SU-DHL-6 (cell line): ENCODE data around the gene GRK3.
"Not testable (repeated sequence)": the region's sequence is repeated elsewhere in the genome, so short reads cannot be mapped to it uniquely, and the experiment has no call there.

Source experiments
- H2AFZ ChIP-seq: fragments of 200-600 bp; sonication (generic); 2 replicates; pipeline ENCODE4 v1.6.1; 2014; ENCODE audit warnings: low read depth, mild to moderate bottlenecking, moderate library complexity, mixed read lengths, antibody characterized with exemption, low read length; ENCODE audit not compliant: severe bottlenecking
- H3F3A ChIP-seq: fragments of 200-600 bp; shearing (Covaris generic); 2 replicates; pipeline ENCODE4 v1.6.0; 2016; ENCODE audit warnings: antibody characterized with exemption, mild to moderate bottlenecking; ENCODE audit not compliant: insufficient read depth
- H3K27ac ChIP-seq: fragments of 200-600 bp; sonication (generic); 2 replicates; pipeline ENCODE4 v1.5.1; 2016; ENCODE audit warnings: low read depth, mild to moderate bottlenecking, low read length, moderate library complexity, mixed read lengths
- H3K27me3 ChIP-seq: fragments of 200-600 bp; sonication (generic), shearing (Covaris generic); 2 replicates; pipeline ENCODE4 v1.6.0; 2014; ENCODE audit warnings: mild to moderate bottlenecking, low read length
- H3K36me3 ChIP-seq: fragments of 200-600 bp; sonication (generic); 2 replicates; pipeline ENCODE4 v1.6.1; 2014; ENCODE audit warnings: mild to moderate bottlenecking, low read length, mixed read lengths
- H3K4me2 ChIP-seq: fragments of 300-600, 200-600 bp; shearing (Covaris generic), sonication (generic); 2 replicates; pipeline ENCODE4 v1.6.0; 2014; ENCODE audit warnings: low read length, low read depth, mild to moderate bottlenecking; ENCODE audit not compliant: poor library complexity, severe bottlenecking
- H3K4me3 ChIP-seq: fragments of 200-600 bp; sonication (generic); 2 replicates; pipeline ENCODE4 v1.5.1; 2014; ENCODE audit warnings: antibody characterized with exemption, low read length, mild to moderate bottlenecking, mixed read lengths; ENCODE audit not compliant: insufficient read depth, poor library complexity, severe bottlenecking
- H3K79me2 ChIP-seq: fragments of 200-600 bp; sonication (generic); 2 replicates; pipeline ENCODE4 v1.6.1; 2014; ENCODE audit warnings: mild to moderate bottlenecking, low read length, moderate library complexity; ENCODE audit not compliant: insufficient read depth
- H3K9ac ChIP-seq: fragments of 200-600 bp; sonication (generic); 2 replicates; pipeline ENCODE4 v1.7.0; 2014; ENCODE audit warnings: mild to moderate bottlenecking, low read length
- H3K9me2 ChIP-seq: fragments of 200-600 bp; sonication (generic); replicated peaks from 2 replicates; pipeline ENCODE4 v1.6.1; 2014; ENCODE audit warnings: low read length; ENCODE audit not compliant: insufficient read depth
- H3K9me3 ChIP-seq: fragments of 200-600 bp; sonication (generic); 2 replicates; pipeline ENCODE4 v1.6.1; 2014; ENCODE audit warnings: low read length, mixed read lengths; ENCODE audit not compliant: insufficient read depth
- H4K20me1 ChIP-seq: fragments of 200-600 bp; sonication (generic); 2 replicates; pipeline ENCODE4 v1.6.1; 2014; ENCODE audit warnings: low read depth, mild to moderate bottlenecking, antibody characterized with exemption, low read length, moderate library complexity, mixed read lengths
- EZH2phosphoT487 ChIP-seq: fragments of 200-600 bp; sonication (generic), shearing (Covaris generic); conservative IDR thresholded peaks from 2 replicates; pipeline ENCODE4 v1.6.1; 2018; ENCODE audit warnings: mild to moderate bottlenecking, antibody characterized with exemption, low read length, moderate library complexity, mixed read lengths
- TF ChIP-seq, protein P1 (sequence below): fragments of 200-600 bp; sonication (generic); IDR thresholded peaks from one replicate; pipeline ENCODE4 v1.5.1; 2017; ENCODE audit warnings: antibody characterized with exemption, mild to moderate bottlenecking, low read length, moderate library complexity; ENCODE audit not compliant: insufficient read depth, poor library complexity, severe bottlenecking

The GRK3 gene

GRCh38 chr22:25704701-25705100 is 140.2 kb downstream of the GRK3 start:
- Histone ChIP-seq H3F3A (no peaks in the 10 kb centered on the region), H3K4me3 (no peak overlapping the region), H3K36me3 (no peaks in the 10 kb centered on the region), H2AFZ (no peak overlapping the region), H3K27ac (no peak overlapping the region), H4K20me1 (no peaks in the 10 kb centered on the region), H3K9ac (no peak overlapping the region), H3K9me2 (no peaks in the 10 kb centered on the region), H3K27me3 (no peaks in the 10 kb centered on the region), H3K4me2 (no peak overlapping the region), H3K9me3 (no peaks in the 10 kb centered on the region), H3K79me2 (no peaks in the 10 kb centered on the region)
- TF ChIP-seq EZH2phosphoT487 = no peak
- TF ChIP-seq, protein P1, sequence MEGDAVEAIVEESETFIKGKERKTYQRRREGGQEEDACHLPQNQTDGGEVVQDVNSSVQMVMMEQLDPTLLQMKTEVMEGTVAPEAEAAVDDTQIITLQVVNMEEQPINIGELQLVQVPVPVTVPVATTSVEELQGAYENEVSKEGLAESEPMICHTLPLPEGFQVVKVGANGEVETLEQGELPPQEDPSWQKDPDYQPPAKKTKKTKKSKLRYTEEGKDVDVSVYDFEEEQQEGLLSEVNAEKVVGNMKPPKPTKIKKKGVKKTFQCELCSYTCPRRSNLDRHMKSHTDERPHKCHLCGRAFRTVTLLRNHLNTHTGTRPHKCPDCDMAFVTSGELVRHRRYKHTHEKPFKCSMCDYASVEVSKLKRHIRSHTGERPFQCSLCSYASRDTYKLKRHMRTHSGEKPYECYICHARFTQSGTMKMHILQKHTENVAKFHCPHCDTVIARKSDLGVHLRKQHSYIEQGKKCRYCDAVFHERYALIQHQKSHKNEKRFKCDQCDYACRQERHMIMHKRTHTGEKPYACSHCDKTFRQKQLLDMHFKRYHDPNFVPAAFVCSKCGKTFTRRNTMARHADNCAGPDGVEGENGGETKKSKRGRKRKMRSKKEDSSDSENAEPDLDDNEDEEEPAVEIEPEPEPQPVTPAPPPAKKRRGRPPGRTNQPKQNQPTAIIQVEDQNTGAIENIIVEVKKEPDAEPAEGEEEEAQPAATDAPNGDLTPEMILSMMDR = no peak

DNA sequence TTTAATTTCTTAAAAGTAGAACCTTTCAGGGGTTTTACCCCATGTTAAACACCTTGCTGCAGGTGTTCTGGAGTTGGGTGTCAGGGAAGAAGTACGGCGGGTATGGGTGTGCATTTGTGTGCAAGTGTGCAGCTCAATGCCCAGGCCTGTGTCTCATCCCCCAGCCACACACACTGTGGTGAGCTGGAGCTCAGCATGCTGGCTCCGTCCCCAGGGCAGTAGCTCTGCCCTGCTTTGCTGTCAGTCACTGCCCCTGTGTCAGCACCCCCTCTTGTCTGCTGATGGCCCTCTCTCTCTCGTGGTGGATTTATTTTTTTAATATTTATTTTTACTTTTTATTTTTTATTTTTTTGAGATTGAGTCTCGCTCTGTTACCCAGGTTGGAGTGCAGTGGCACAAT is 141.7 kb downstream of the GRK3 start:
- H3K9me2 ChIP-seq = no peaks in the 10 kb centered on the region
- TF ChIP-seq, protein P1 = no peak
- TF ChIP-seq EZH2phosphoT487 = no peak

GRCh38 chr22:25708430-25708829 is 144.0 kb downstream of the GRK3 start:
- not testable (repeated sequence) for H4K20me1 ChIP-seq, H3K9ac ChIP-seq, H3K9me2 ChIP-seq, H3K4me3 ChIP-seq, H3F3A ChIP-seq, H3K79me2 ChIP-seq, H3K4me2 ChIP-seq, H3K9me3 ChIP-seq, H2AFZ ChIP-seq, H3K27ac ChIP-seq, H3K36me3 ChIP-seq, H3K27me3 ChIP-seq

More for the DNA sequence above, 141.7 kb downstream of the GRK3 start:
- no peak overlapping the region for H3K4me2 ChIP-seq
- no peak overlapping the region for H2AFZ ChIP-seq
- H3K27ac ChIP-seq = no peak overlapping the region
- H3K9ac ChIP-seq = no peak overlapping the region
- no peaks in the 10 kb centered on the region for H3F3A ChIP-seq
- no peaks in the 10 kb centered on the region for H3K9me3 ChIP-seq
- H3K79me2 ChIP-seq = no peaks in the 10 kb centered on the region
- no peaks in the 10 kb centered on the region for H3K27me3 ChIP-seq
- H3K36me3 ChIP-seq = no peaks in the 10 kb centered on the region
- H4K20me1 ChIP-seq = no peaks in the 10 kb centered on the region
- H3K4me3 ChIP-seq = no peak overlapping the region

DNA sequence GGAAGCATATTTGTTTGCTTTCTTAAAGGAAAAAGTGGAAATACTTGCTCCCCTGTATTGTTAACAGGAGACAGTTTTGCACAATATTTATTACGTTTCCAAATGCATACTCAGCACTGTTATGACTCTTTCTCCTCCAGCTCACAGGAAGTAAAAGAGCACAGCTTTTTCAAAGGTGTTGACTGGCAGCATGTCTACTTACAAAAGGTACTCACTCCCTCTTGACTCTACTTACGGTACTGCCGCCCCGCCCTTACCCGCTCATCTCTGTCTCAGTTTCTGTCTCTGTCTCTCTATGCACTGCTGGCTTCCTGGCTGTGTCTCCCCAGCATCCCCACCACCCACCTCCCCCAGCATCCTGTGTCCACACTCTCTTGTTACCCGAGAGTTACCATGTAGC is 145.3 kb downstream of the GRK3 start:
- Histone ChIP-seq H3K9ac (no peak overlapping the region), H3K36me3 (no peaks in the 10 kb centered on the region), H3K27ac (no peak overlapping the region), H2AFZ (no peak overlapping the region), H3F3A (no peaks in the 10 kb centered on the region), H3K4me2 (no peak overlapping the region), H4K20me1 (no peaks in the 10 kb centered on the region), H3K27me3 (no peaks in the 10 kb centered on the region), H3K79me2 (no peaks in the 10 kb centered on the region), H3K4me3 (no peak overlapping the region), H3K9me2 (no peaks in the 10 kb centered on the region), H3K9me3 (no peaks in the 10 kb centered on the region)
- no peak for TF ChIP-seq EZH2phosphoT487
- TF ChIP-seq, protein P1 = no peak
